Measurements from ENCODE around the gene GPR84. TPM values are rescaled to one million over a fixed set of nuclear protein-coding genes. Genes with fewer than 3 reads are reported as not detected.

GPR84 gene
- total RNA-seq, 4 donors from 2014 or later, result 0.21 to 0.27 TPM; not detected in 2

- H3K27ac ChIP-seq, result peak overlapping the region; percentile 31 to 61
- intact Hi-C loops (cut with DNase I; ENCODE audit: low total_unique reads), result no loop called here
- no peaks in the 10 kb centered on the region for H3K9me3 ChIP-seq
- TF ChIP-seq, protein P1, sequence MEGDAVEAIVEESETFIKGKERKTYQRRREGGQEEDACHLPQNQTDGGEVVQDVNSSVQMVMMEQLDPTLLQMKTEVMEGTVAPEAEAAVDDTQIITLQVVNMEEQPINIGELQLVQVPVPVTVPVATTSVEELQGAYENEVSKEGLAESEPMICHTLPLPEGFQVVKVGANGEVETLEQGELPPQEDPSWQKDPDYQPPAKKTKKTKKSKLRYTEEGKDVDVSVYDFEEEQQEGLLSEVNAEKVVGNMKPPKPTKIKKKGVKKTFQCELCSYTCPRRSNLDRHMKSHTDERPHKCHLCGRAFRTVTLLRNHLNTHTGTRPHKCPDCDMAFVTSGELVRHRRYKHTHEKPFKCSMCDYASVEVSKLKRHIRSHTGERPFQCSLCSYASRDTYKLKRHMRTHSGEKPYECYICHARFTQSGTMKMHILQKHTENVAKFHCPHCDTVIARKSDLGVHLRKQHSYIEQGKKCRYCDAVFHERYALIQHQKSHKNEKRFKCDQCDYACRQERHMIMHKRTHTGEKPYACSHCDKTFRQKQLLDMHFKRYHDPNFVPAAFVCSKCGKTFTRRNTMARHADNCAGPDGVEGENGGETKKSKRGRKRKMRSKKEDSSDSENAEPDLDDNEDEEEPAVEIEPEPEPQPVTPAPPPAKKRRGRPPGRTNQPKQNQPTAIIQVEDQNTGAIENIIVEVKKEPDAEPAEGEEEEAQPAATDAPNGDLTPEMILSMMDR (IDR thresholded peaks at IDR 0.05), result peak; percentile 60 to 94 (median 78)
- TF ChIP-seq POLR2A (IDR thresholded peaks at IDR 0.05), result no peak
- no peaks in the 10 kb centered on the region for H3K36me3 ChIP-seq
- H3K27me3 ChIP-seq, result no peaks in the 10 kb centered on the region
- no peaks in the 10 kb centered on the region for H3K4me1 ChIP-seq
- peak; percentile 53 to 72 for DNase-seq
- H3K4me3 ChIP-seq, result no peak overlapping the region
Measured at GRCh38 chr12:54404061-54405004, 40.0 kb upstream of the GPR84 start.

GRCh38 chr12:54401119-54401518 is 36.8 kb upstream of the GPR84 start:
- Histone ChIP-seq H3K36me3 (no peaks in the 10 kb centered on the region), H3K9me3 (no peaks in the 10 kb centered on the region), H3K27ac (no peak overlapping the region), H3K4me3 (no peak overlapping the region), H3K27me3 (no peaks in the 10 kb centered on the region), H3K4me1 (no peaks in the 10 kb centered on the region)
- no peak for DNase-seq
- TF ChIP-seq, protein P1 (IDR thresholded peaks at IDR 0.05), result no peak
- no peak for TF ChIP-seq POLR2A (IDR thresholded peaks at IDR 0.05)
- intact Hi-C loops (cut with DNase I; ENCODE audit: low total_unique reads), result no loop called here

- DNase-seq, result peak; percentile 89 to 90
- H3K36me3 ChIP-seq, result no peaks in the 10 kb centered on the region
Measured at GRCh38 chr12:54398995-54399793, 34.9 kb upstream of the GPR84 start.

DNA sequence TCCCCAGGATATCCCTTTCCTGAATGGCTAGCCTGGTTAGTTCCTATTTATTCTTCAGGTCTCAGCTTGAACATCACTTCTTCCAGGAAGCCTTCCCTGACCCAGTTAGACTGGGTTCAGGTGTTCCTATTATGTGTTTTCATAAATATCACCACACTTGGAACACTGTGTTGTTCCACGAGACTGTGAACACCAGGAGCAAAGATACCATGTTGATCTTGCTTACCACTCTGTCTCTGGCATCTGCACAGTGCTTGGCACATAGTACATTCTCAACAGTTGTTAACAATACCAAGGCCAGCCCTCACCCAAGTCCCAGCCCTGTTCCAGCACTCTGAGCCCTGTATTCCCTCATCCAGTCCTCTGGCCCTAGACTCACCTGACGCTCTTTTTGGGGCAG is 33.9 kb upstream of the GPR84 start:
- intact Hi-C loops (cut with DNase I; ENCODE audit: low total_unique reads), result loop anchor here (2.0 kb wide), 1 partner anchor 41 kb away; no protein-coding TSS in a partner anchor
- no peak overlapping the region for H3K27ac ChIP-seq

More at GRCh38 chr12:54398995-54399793, 34.9 kb upstream of the GPR84 start:
- no peaks in the 10 kb centered on the region for H3K4me1 ChIP-seq
- H3K27me3 ChIP-seq, result no peaks in the 10 kb centered on the region
- no peaks in the 10 kb centered on the region for H3K9me3 ChIP-seq
- intact Hi-C loops (cut with DNase I; ENCODE audit: low total_unique reads), result loop anchor here (2.0 kb wide), 1 partner anchor 40 kb away; no protein-coding TSS in a partner anchor
- no peak overlapping the region for H3K4me3 ChIP-seq
- TF ChIP-seq POLR2A (IDR thresholded peaks at IDR 0.05), result no peak
- TF ChIP-seq, protein P1 (IDR thresholded peaks at IDR 0.05), result peak; percentile 98 to 99 (median 98)
- H3K27ac ChIP-seq, result peak overlapping the region in 1 of 2 donors; percentile 1

More for the DNA sequence above, 33.9 kb upstream of the GPR84 start:
- no peak for DNase-seq
- H3K4me3 ChIP-seq, result no peak overlapping the region
- no peaks in the 10 kb centered on the region for H3K36me3 ChIP-seq
- no peaks in the 10 kb centered on the region for H3K4me1 ChIP-seq
- H3K9me3 ChIP-seq, result no peaks in the 10 kb centered on the region
- TF ChIP-seq, protein P1 (IDR thresholded peaks at IDR 0.05), result no peak
- no peak for TF ChIP-seq POLR2A (IDR thresholded peaks at IDR 0.05)
- H3K27me3 ChIP-seq, result no peaks in the 10 kb centered on the region
